ENCODE measurements around the gene KDM2B.

Gene KDM2B

DNA sequence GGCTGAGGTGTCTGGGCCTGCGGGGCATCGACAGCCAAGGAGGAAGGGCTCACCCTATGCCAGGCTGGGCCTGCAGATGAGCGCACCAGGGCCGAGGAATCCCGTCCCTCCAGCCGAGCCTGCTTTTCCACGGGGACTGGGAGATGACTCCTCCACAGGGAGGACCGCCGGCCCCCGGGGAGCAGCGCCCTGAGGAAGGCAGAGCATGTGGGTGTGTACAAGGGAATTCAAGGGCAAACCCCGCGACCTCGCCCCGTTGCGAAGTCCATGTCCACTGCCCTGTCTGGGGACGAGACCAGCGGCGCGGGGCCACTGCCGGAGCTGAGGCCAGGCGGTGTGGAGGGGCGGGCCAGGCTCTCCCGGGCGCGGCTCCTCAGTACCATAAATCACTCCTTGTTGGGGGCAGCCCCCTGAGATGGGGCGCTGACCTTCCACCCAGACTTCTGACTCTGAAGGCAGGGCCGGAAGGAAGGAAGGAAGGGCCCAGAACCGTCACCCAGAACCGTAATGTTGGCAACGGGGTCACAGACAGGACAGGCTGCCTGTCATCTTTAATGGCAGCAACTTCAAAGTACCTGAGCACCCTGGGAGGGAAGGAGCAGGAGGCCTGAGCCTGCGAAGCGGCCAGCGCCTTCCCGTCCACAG is 128.4 kb downstream of the KDM2B start:
- Histone ChIP-seq H2BK5ac (ENCODE audit: low read length) (no peak overlapping the region), H3K79me2 (ENCODE audit: control insufficient read depth, insufficient read depth, low read length) (peaks cover 28% of the 10 kb centered on the region), H4K8ac (ENCODE audit: low read depth, low read length) (no peak overlapping the region), H3K4ac (ENCODE audit: low read depth, low read length) (no peak overlapping the region), H3K4me3 (ENCODE audit: low read length) (no peak overlapping the region), H3K9ac (ENCODE audit: low read length) (no peak overlapping the region), H3K4me2 (ENCODE audit: low read length) (no peak overlapping the region), H3K27me3 (ENCODE audit: insufficient read depth, low read length, poor library complexity) (no peaks in the 10 kb centered on the region), H2BK120ac (ENCODE audit: low read depth, low read length) (no peak overlapping the region), H3K18ac (ENCODE audit: low read length) (no peak overlapping the region), H3K23ac (ENCODE audit: low read length) (no peak overlapping the region), H4K5ac (ENCODE audit: low read length) (no peak overlapping the region), H2AK5ac (ENCODE audit: low read length) (no peak overlapping the region), H3K56ac (ENCODE audit: low read length) (no peak overlapping the region), H3K36me3 (ENCODE audit: control insufficient read depth, insufficient read depth, low read length) (no peaks in the 10 kb centered on the region), H3K4me1 (ENCODE audit: control insufficient read depth, low read depth, low read length) (no peaks in the 10 kb centered on the region), H2BK15ac (replicated peaks; ENCODE audit: low read depth) (no peak overlapping the region), H3K27ac (ENCODE audit: low read depth, low read length) (no peak overlapping the region), H3K79me1 (ENCODE audit: low read length) (peaks cover 20% of the 10 kb centered on the region)
- DNase-seq: no peak
- no CpG with 5 or more reads among the region's 35 CpGs for WGBS (ENCODE audit: extremely low coverage, insufficient coverage, low lambda C conversion rate)

DNA sequence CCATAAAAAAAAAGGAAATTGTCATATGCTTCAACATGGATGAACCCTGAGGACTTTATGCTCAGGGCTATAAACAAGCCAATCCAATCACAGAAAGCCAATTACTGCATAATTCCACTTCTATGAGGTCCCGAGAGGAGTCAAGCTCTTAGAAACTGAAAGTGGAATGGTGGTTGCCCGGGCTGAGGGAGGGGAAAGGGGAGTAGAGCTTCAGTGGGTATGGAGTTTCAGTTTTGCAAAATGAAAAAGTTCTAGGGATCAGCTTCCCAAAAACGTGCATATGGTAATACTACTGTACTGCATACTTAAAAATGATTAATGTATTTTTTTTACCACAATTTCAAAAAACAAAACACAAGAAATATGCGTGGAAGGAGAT is 128.9 kb downstream of the KDM2B start:
- Histone ChIP-seq H3K27ac (ENCODE audit: low read depth, low read length) (no peak overlapping the region), H2BK120ac (ENCODE audit: low read depth, low read length) (no peak overlapping the region), H4K8ac (ENCODE audit: low read depth, low read length) (no peak overlapping the region), H3K79me2 (ENCODE audit: control insufficient read depth, insufficient read depth, low read length) (peaks cover 24% of the 10 kb centered on the region), H3K18ac (ENCODE audit: low read length) (no peak overlapping the region), H3K79me1 (ENCODE audit: low read length) (peaks cover 19% of the 10 kb centered on the region), H3K36me3 (ENCODE audit: control insufficient read depth, insufficient read depth, low read length) (no peaks in the 10 kb centered on the region), H2AK5ac (ENCODE audit: low read length) (no peak overlapping the region), H3K4ac (ENCODE audit: low read depth, low read length) (no peak overlapping the region), H2BK15ac (replicated peaks; ENCODE audit: low read depth) (no peak overlapping the region), H3K4me2 (ENCODE audit: low read length) (no peak overlapping the region), H3K9ac (ENCODE audit: low read length) (no peak overlapping the region), H3K56ac (ENCODE audit: low read length) (no peak overlapping the region), H3K4me3 (ENCODE audit: low read length) (no peak overlapping the region), H4K5ac (ENCODE audit: low read length) (no peak overlapping the region), H3K27me3 (ENCODE audit: insufficient read depth, low read length, poor library complexity) (no peaks in the 10 kb centered on the region), H3K23ac (ENCODE audit: low read length) (no peak overlapping the region), H3K4me1 (ENCODE audit: control insufficient read depth, low read depth, low read length) (no peaks in the 10 kb centered on the region), H2BK5ac (ENCODE audit: low read length) (no peak overlapping the region)
- no peak for DNase-seq
- no CpG with 5 or more reads among the region's 4 CpGs for WGBS (ENCODE audit: extremely low coverage, insufficient coverage, low lambda C conversion rate)

DNA sequence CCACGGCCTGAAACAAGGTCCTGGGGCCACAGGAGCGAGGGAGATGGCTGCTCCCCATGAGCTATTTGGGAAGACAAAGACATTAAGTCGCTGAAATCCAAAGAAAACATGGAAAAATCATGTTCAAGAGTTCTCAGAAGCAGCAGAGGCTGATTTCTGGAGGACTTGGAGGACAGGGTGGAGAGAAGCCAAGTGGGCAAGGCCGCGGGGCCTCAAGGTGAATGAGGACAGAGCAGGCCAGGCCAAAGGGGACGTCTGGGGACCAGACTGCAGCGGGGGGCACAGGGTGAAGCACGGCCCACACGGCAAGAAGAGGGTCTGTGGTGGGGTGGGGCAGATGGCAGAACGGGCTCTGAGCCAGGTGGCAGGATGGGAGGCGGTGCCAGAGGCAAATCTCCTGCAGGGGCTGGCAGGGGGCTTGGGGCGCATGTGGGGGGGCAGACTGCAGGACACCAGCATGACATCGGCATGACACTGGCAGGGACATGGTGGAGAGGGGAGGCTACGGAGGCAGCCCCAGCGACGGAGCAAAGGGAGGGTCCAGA is 132.0 kb downstream of the KDM2B start:
- Histone ChIP-seq H3K4ac (ENCODE audit: low read depth, low read length) (no peak overlapping the region), H2BK120ac (ENCODE audit: low read depth, low read length) (no peak overlapping the region), H2BK15ac (replicated peaks; ENCODE audit: low read depth) (no peak overlapping the region), H3K23ac (ENCODE audit: low read length) (no peak overlapping the region), H3K27me3 (ENCODE audit: insufficient read depth, low read length, poor library complexity) (no peaks in the 10 kb centered on the region), H4K8ac (ENCODE audit: low read depth, low read length) (no peak overlapping the region), H4K5ac (ENCODE audit: low read length) (no peak overlapping the region), H3K36me3 (ENCODE audit: control insufficient read depth, insufficient read depth, low read length) (peaks cover 1% of the 10 kb centered on the region), H3K9ac (ENCODE audit: low read length) (no peak overlapping the region), H3K79me1 (ENCODE audit: low read length) (peaks cover 2% of the 10 kb centered on the region), H3K4me1 (ENCODE audit: control insufficient read depth, low read depth, low read length) (no peaks in the 10 kb centered on the region), H3K4me2 (ENCODE audit: low read length) (no peak overlapping the region), H2BK5ac (ENCODE audit: low read length) (no peak overlapping the region), H3K18ac (ENCODE audit: low read length) (no peak overlapping the region), H3K4me3 (ENCODE audit: low read length) (no peak overlapping the region), H3K27ac (ENCODE audit: low read depth, low read length) (no peak overlapping the region), H2AK5ac (ENCODE audit: low read length) (no peak overlapping the region), H3K79me2 (ENCODE audit: control insufficient read depth, insufficient read depth, low read length) (no peaks in the 10 kb centered on the region), H3K56ac (ENCODE audit: low read length) (no peak overlapping the region)
- no CpG with 5 or more reads among the region's 16 CpGs for WGBS (ENCODE audit: extremely low coverage, insufficient coverage, low lambda C conversion rate)
- no peak for DNase-seq

DNA sequence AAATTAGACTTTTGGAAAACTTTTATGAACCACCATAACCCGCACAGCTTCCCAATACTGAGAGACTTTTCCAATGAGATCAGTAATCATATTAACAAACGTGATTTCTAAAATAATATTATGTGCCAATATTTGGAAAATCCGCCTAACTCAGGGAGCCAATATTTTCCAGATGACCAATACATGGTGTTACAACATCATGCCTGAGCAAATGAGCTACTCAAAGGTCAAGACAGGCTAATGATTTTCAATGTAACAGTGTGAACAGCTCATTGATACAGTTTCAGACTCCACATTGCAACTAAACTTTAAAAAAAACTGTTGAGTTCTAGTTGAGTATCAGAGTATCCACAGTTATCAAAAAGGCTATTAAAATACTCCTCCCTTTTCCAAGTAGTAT is 134.1 kb downstream of the KDM2B start:
- no peaks in the 10 kb centered on the region for H3K4me1 ChIP-seq (ENCODE audit: control insufficient read depth, low read depth, low read length)
- no peaks in the 10 kb centered on the region for H3K79me2 ChIP-seq (ENCODE audit: control insufficient read depth, insufficient read depth, low read length)
- H4K5ac ChIP-seq (ENCODE audit: low read length): no peak overlapping the region
- no peak overlapping the region for H2BK15ac ChIP-seq (replicated peaks; ENCODE audit: low read depth)
- H3K56ac ChIP-seq (ENCODE audit: low read length): no peak overlapping the region
- H3K4me3 ChIP-seq (ENCODE audit: low read length): no peak overlapping the region
- peaks cover 2% of the 10 kb centered on the region for H3K79me1 ChIP-seq (ENCODE audit: low read length)
- H3K4ac ChIP-seq (ENCODE audit: low read depth, low read length): no peak overlapping the region
- DNase-seq: no peak
- no peak overlapping the region for H3K9ac ChIP-seq (ENCODE audit: low read length)
- H3K18ac ChIP-seq (ENCODE audit: low read length): no peak overlapping the region
- no peak overlapping the region for H4K8ac ChIP-seq (ENCODE audit: low read depth, low read length)
- no peak overlapping the region for H3K23ac ChIP-seq (ENCODE audit: low read length)
- no peaks in the 10 kb centered on the region for H3K27me3 ChIP-seq (ENCODE audit: insufficient read depth, low read length, poor library complexity)
- peaks cover 4% of the 10 kb centered on the region for H3K36me3 ChIP-seq (ENCODE audit: control insufficient read depth, insufficient read depth, low read length)
- no peak overlapping the region for H3K4me2 ChIP-seq (ENCODE audit: low read length)
- no peak overlapping the region for H2BK120ac ChIP-seq (ENCODE audit: low read depth, low read length)
- no peak overlapping the region for H2AK5ac ChIP-seq (ENCODE audit: low read length)
- no peak overlapping the region for H2BK5ac ChIP-seq (ENCODE audit: low read length)
- H3K27ac ChIP-seq (ENCODE audit: low read depth, low read length): no peak overlapping the region
- no CpG with 5 or more reads among the region's 3 CpGs for WGBS (ENCODE audit: extremely low coverage, insufficient coverage, low lambda C conversion rate)

DNA sequence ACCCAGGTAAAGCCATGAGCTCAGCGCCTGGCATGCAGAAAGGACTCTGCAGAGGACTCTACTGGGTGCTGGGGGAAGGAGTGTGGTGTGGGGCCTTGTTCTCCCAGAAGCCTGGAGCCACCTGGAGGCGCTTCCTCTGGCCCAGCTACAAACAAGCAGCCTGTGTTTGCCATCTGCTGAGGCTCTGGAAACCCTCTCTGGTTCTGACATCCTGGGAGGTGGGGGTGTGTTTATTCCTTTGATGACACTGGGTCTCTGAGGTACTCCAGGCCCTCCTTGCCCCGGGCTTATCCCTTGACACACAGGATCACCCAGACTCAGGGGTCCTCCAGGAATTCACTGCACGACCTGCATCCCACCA is 136.0 kb downstream of the KDM2B start:
- no peak overlapping the region for H3K4me2 ChIP-seq (ENCODE audit: low read length)
- H3K18ac ChIP-seq (ENCODE audit: low read length): no peak overlapping the region
- H3K9ac ChIP-seq (ENCODE audit: low read length): no peak overlapping the region
- no peak overlapping the region for H4K8ac ChIP-seq (ENCODE audit: low read depth, low read length)
- no peak overlapping the region for H4K5ac ChIP-seq (ENCODE audit: low read length)
- no peak overlapping the region for H3K23ac ChIP-seq (ENCODE audit: low read length)
- no CpG with 5 or more reads among the region's 4 CpGs for WGBS (ENCODE audit: extremely low coverage, insufficient coverage, low lambda C conversion rate)
- no peaks in the 10 kb centered on the region for H3K4me1 ChIP-seq (ENCODE audit: control insufficient read depth, low read depth, low read length)
- H3K4ac ChIP-seq (ENCODE audit: low read depth, low read length): no peak overlapping the region
- H3K27ac ChIP-seq (ENCODE audit: low read depth, low read length): no peak overlapping the region
- no peaks in the 10 kb centered on the region for H3K79me2 ChIP-seq (ENCODE audit: control insufficient read depth, insufficient read depth, low read length)
- no peak overlapping the region for H3K4me3 ChIP-seq (ENCODE audit: low read length)
- H2AK5ac ChIP-seq (ENCODE audit: low read length): no peak overlapping the region
- H3K56ac ChIP-seq (ENCODE audit: low read length): no peak overlapping the region
- no peak overlapping the region for H2BK5ac ChIP-seq (ENCODE audit: low read length)
- H3K27me3 ChIP-seq (ENCODE audit: insufficient read depth, low read length, poor library complexity): no peaks in the 10 kb centered on the region
- peaks cover 2% of the 10 kb centered on the region for H3K79me1 ChIP-seq (ENCODE audit: low read length)
- no peak overlapping the region for H2BK120ac ChIP-seq (ENCODE audit: low read depth, low read length)
- DNase-seq: no peak
- no peak overlapping the region for H2BK15ac ChIP-seq (replicated peaks; ENCODE audit: low read depth)
- peaks cover 12% of the 10 kb centered on the region for H3K36me3 ChIP-seq (ENCODE audit: control insufficient read depth, insufficient read depth, low read length)
